HG02973 (cell line): Measurements from ENCODE around the gene BBS9.

Experiments used
- ATAC-seq: cut with Tn5 transposase; IDR thresholded peaks from one replicate; pipeline ENCODE4 v1.9.1; 2021; ENCODE audit warnings: moderate library complexity; ENCODE audit not compliant: unreplicated experiment

BBS9 gene

DNA sequence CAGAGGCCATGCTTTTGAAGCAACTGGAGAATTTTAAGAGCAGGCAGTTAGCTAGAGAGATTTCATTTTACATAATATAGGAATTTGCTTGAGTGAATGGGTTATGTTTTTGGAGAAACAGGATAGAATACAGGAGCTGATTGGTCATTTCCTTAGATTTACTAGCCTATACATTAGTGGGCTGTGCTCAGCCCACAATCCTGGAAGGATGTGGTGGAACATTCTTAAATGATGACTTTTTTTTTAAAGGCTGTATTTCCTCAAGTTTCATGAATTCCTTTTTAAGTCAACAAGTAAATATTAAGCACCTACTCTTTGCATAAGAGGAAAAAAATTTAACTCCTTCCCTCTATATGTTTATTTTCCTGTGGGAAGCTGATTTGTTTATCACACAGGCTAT, 461.6 kb downstream of the BBS9 start:
- ATAC-seq: no peak

DNA sequence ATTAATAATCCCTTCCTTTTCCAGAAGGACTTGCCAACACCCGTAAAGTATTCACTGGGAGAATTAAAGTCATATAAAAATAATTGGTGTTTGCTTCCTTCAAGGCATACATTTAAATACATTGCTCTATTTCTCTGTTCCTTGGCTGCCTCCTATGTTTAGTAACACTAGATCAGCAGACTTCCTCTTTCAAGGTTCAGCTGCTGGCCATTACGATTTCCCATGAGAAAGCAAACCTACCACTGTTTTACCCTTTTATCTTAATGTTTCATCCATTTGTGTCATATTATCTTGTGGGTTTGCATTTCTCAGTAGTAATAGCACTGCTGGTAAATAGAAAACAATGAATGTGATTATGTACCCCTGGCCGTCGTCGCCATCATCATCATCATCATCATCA, 462.1 kb downstream of the BBS9 start:
- ATAC-seq: no peak

DNA sequence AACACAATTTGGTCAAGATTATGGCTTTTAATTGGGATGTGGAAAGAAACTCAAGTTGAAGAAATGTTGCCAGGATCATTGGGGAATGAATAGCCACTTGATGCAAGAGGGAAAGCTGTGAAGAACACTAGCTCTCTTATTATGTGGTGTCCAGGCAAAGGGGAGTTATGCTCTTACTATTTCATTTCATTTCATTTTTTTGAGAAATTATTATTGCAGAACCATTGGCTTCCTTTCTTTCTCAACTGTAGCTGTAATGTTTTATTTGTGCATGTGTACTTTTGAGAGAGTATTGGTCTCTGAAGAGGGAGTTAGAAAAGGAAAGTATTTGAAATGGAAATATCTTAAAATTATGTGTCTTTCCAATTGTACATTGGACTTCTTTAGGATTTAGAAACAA, 463.4 kb downstream of the BBS9 start:
- ATAC-seq: no peak

DNA sequence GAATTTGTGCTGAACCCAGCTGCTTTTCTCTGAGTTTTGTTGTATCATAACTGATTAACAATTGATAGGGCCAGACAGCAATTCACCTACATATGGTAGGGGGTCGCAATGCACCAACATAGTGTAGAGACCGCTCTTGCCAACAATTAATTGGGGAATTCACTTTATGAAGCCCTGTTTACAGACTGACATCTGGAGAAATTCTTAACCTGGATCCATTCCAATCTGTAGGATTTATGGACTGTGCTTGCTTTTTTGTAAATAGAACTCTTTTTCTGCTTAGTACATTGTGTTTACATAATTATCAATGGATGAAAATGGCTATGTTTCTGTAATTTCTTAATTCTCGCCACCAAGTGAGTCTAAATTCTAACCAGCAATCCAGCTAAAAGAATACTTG, 464.2 kb downstream of the BBS9 start:
- ATAC-seq: no peak

DNA sequence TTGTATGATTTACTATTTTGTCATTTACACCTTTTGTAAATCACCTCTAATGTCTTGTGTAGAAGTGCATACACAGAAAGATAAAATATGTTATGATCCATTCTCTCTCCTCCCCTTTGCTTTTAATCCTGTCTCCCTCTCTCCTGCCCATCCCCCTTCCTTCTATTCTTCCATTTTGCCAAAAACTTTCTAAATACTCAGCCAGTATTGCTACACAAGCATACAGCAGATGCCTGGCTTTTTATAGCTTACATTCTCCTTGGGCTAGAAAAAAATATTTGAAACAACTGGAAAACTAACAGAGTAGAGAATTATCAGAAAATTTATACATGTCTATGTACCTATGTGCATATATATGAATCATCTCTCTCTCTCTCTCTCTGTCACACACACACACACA, 467.3 kb downstream of the BBS9 start:
- no peak for ATAC-seq

DNA sequence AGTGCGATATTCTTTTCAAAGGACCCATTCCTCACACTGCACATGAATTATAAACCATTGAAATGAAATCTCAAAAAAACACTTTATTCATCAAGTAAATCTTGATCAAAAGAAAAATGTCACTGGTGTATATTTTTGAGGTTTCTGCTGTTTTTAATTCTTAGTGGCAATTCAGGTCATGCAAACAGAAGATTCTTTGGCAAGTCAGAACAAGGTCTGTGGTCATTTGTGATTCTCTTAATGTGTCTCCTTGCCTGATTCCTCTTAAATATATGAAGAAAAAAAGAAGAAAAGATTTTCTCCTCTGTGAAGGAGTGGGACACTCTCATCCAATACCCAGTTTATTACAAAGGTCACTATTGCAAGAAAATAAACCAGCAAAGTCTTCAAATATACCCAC, 467.8 kb downstream of the BBS9 start:
- ATAC-seq: no peak

DNA sequence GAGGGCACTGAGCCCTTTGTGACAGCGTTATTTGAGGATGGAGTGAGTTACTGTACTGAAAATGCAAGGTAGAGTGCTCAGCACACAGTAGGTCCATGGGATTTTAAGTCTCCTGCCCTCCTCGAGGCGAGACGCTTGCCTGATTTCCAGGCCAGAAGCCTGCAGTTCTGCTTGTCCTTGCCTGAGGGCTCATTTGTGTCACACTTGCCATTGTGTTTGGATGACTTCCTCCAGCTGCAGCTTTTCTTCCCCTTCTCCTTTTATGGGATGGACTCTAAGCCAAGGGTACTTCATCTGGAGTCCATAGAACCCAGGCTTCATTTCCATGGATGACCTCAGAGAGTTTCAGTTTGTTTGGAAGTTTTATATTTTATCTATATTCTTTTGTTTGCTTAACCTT, 471.7 kb downstream of the BBS9 start:
- no peak for ATAC-seq

DNA sequence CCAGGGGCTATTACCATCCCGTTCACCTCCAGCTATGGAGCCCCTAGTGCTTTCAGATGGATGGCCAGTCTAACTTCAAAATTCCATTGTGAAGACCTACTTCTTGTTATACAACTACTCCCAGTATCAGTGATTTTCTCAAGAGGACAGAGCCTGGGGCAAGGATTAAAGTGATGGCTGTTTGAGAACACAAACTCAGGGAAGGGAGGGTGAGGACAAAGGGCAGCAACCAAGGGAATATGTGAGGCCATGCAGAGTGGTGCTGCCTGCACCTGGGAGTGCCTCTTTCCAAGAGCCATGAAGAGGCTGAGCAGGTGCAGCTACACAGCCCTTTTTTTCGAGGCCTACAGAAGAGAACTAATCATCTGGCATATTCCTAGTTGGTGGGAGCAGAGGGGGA, 472.5 kb downstream of the BBS9 start:
- no peak for ATAC-seq

DNA sequence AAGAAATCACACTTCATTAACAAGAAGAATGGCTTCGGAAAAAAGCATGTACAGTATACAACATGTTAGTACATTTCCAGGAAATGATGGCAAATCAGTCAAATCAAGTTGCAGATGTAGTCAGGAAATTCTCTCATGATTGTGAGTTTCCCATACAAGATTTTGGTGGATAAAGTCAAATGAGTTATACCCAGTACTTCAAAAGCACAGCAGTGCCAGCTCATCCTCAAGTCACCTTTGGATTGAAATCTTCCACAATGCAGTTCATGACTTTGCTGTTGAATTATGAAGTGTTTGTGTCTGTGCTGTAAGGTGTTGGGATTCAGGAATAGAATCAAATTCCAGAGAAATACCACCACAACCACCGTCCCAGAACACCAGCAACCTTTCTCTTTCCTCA, 474.7 kb downstream of the BBS9 start:
- no peak for ATAC-seq

DNA sequence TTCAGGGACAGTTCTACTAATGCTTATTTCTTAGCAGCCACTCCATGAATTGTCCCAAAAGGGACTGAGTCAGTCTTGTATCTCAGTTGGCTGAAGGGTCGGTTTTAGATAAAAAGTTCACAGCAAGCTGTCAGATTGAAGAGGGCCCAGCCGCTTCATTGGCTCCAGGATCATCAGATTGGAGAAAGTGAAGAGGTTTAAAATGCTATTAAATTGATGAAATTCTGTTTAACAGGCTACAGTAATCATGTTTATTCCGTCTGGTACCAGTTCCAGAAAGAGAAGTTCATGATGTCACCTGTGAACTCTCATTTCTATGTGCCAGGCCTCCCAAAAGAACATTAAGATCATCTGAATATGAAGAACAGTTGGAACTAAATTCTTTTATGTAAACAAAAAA, 481.6 kb downstream of the BBS9 start:
- ATAC-seq: no peak

DNA sequence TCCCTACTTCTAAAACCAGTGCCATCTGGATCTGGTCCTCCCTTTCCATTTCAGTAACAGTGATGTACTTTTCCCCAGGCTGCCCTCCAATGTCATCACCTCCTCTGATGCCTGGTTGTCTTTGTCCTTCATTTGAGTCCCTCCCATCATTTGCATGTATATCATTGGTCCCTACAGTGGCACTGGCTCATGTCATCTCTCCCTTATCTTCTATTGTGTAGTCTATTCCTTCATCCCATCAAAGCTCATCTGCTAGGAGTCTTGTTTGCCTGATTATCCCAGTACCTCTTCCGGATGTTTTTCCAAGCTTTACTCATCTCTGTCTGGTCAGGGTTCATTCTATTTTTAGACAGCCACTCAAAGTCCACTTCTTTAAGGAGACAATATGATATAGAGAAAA, 483.1 kb downstream of the BBS9 start:
- ATAC-seq: no peak

DNA sequence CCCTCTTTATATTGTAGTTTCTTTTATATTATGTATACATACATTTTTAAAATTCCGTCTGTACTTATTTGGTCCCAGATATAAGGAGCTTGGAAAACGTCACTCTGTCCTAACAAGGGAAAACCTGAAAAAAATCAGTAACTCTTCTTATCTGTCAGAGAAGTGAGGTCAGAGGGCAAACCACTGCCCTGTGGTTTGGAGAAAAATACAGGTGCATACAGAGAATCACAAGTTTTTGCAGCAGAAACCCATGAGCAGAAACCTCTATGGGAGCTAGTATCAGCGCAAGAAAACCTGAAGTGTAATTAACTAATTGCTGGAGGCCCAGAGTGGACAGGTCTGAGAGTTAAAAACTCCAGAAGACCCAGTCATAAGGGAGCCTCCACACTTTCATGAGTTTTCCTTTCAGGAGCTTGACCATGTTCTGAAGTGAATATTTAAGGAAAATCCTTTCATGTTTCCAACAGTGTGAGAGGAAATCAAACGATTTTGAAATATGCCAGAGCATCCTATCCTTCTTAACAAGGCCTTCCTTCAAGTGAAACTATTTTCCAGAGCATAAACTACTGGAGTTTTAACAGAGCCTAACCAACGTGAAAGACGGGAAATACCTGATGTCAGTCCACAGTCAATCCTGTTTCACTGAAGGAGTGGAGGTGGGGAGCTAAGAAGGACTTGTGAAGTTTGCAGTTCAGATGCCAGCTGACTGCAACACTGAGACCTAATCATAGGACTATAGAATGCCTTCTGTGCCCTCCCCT, 485.2 kb downstream of the BBS9 start:
- ATAC-seq: no peak

DNA sequence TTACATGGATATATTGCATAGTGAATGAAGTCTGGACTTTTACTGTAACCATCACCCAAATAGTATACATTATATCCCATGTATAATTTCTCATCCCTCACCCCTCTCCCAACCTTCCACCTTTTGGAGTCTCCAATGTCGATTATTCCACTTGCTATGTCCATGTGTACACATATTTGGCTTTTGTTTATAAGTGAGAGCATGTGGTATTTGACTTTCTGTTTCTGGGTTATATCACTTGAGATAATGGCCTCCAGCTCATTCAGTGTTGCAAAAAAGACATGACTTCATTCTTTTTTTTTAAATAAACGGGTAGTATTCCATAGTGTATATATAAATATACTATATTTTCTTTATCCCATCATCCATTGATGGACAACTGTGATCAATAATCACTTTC, 487.4 kb downstream of the BBS9 start:
- ATAC-seq: no peak

DNA sequence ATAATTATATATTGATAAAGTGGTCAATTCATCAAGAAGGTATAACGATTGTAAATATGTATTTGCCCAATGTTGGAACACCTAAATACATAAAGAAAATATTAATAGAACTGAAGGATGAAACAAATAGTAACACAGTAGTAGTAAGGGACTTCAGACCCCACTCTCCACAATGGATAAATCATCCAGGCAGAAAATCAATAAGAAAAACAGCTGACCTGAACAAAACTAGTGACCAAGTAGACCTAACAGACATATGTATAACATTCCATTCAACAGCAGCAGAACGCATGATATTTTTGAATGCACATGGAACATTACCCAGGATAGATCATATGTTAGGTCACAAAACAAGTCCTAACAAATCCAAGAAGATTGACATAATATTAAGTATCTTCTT, 489.9 kb downstream of the BBS9 start:
- no peak for ATAC-seq

DNA sequence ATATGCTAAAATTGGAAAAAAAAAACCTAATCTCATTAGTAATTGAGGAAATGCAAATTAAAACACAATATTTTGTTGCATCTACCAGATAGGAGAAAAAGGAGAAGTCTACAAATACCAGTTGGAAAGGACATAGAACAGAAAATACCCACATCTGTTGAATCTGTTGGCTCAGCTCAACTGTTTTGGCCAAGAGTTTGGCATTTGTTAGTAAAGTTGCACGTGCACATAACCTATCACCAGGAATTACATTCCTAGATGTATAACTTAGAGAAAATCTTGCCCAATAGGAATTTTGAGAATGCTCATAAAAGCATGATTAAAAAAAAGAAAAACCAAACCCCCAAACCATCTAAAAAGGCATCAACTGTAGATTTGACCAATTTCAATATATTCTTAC, 493.9 kb downstream of the BBS9 start:
- ATAC-seq: no peak

DNA sequence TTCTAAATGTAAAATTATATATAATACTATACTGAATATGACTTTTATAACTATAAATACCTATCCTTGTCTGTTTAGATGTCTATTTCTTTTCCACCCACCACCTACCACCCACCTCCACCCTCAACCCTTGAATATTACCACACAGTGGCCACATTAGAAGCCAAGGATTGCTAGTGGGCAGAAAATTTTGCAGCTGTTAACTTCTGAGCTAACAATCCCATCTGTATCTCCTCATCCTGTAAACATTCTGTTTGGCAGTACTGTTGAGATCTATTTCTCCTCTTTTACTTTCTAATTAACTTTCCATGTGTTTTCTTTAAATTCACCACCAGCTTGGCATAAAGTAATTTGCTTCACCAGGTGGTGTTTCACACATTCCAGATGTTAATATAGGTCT, 494.9 kb downstream of the BBS9 start:
- no peak for ATAC-seq

DNA sequence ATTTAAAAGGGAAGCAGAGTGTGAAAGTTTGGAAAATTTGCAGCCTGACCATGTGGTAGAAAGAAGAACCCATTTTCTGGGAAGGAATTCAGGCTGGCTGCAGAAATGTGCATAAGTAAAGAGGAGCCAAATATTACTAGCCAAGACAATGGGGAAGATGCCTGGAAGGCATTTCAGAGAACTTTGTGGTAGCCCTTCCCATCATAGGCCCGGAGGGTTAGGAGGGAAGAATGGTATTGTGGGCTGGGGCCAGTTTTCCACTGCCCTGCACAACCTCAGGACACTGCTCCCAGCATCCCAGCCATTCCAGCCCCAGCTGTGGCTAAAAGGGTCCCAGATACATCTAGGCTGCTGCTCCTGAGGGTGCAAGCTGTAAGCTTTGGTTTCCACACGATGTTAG, 497.5 kb downstream of the BBS9 start:
- no peak for ATAC-seq

DNA sequence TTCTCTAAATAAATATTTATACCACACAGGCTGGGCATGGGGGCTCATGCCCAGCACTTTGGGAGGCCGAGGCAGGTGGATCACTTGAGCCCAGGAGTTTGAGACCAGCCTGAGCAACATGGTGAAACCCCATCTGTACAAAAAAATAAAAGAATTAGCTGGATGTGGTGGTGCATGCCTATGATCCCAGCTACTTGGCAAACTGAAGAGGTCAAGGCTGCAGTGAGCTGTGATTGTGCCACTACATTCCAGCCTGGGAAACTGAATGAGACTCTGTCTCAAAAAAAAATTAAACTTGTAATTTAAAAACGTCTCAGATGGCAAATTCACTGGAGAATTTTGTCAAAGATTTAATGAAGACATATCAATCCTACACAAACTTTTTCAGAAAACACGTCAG, 498.4 kb downstream of the BBS9 start:
- no peak for ATAC-seq

DNA sequence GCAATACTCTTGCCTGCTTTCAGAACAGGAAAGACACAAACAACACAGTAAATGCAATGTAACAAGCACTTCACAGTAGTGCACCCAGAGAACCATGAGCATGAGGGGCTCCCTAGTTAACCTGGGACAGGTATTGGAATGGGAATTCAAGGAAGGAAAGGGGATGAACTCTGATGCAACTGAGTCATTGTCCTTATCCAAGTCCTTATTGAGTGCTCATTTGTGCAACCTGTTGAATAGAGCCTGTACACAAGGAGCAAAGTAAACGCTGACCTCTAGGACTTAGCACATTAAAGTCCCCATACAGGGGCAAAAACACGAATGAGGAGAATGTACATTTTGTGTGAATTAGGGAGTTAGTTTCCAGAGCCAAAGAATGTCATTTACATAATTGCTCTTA, 499.5 kb downstream of the BBS9 start:
- no peak for ATAC-seq

DNA sequence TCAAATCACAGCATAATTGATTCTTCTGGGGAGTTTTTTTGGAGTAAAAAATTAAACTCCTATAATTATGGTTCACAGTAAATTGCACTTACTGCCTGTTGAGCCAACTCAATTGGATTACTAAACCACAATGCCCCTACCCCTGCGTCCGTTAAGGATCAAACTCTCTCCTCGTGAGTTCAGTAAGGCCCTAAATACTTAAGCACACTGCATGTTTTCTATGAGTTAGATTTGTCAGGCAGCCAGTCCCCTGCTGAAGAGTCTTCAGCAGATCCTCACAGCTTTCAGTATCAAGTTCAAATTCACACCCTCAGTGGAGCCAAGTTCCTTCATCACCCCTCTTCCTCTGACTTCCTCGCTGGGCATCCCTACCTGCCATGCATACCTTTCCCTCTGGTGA, 501.0 kb downstream of the BBS9 start:
- no peak for ATAC-seq

DNA sequence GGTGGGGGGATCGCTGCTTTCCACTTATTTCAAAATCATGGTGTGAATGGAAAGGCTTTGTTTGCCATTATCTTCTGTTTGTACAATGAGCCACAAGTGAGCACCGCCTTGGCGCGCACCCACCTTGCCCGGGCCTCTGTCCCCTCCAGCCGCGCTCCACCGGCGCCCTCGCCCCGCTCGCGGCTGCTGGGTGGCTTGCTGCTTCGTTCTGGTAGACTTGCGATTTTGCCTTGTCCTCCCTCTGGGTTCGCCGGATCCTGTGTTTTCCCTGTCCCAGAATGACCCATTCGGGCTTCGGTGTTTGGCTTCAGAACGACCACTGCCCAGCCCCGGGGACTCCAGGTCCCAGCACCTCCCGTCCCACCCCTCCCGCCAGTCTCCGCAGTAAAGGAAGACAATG, 503.0 kb downstream of the BBS9 start:
- no peak for ATAC-seq

DNA sequence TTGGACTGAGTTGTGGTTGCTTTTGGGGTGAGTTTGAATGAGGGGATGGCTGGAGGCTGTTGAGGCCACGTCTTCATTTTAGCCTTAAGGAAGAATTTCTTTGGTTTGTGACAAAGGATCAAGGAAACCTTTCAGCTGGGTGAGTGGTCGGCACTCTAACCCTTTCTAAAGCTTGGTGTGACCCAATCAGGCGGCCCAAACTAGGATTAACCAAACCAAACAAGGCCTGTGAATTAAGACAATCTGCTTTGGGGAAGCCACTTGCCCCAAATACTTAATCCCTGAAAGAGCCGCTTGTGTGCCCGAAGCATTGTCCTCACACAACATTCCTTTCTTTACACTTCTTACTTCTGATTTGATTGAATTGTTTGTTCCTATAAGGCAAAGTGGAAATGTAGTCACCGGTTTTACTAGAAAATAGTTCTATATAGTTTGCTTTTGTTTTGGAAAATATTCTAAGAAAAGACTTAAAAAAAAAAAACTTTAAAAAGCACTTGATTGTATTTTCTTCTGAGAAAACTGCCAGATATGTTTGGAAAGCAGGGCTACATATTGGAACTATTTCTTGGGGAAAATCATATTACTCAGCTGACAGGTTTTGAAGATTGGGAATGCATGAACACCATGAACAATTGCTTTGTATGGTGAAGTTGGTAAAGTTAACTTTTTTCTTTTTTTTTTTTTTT, 503.6 kb downstream of the BBS9 start:
- ATAC-seq: no peak

DNA sequence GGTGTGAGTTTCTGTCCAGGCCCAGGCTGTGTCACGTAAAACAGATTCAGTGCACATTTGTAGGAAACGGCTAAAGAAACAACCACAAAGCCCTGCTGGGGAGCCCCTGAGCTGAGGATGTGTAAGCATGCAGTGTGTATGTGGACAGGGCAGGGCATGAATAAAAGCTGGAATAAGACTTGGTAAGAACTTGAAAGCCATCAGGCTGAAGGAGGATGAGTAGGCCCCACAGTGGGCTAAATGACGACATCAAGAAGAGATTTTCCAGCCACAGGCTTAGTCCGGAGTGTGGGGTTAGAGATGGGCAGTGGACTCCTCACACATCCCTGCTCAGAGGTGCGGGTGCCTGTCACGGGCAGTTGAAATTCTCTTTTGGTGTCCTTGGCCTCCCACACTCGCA, 505.2 kb downstream of the BBS9 start:
- ATAC-seq: no peak
